CD4-positive, alpha-beta T cell treated with Interleukin-1 beta for 1 hour (primary cell): ENCODE measurements around the gene SIM1.
"Not testable (repeated sequence)": the region's sequence is repeated elsewhere in the genome, so short reads cannot be mapped to it uniquely, and the experiment has no call there.

Experiments
- DNase-seq, 2 donors: peaks; one replicate each; pipeline ENCODE4 v3.0.0-alpha.2; 2020 to 2022

SIM1 gene

DNA sequence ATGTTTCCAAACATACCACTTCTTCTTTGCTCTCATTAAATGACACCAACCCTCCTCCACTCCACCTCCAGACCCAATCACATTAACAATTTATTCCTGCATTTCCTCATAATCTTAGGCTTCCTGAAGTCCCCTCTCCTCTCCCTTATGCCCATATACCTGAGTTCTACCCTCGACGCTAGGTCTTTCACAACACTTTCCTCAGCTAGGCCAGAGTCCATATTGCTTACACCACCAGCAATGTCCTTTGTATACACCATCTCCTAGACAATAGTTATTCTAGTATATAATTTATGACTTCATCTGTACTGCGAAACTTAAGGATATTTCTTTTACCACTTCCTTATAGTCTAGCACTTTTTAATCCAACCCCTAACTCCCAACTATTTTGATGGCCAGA lies 47.7 kb downstream of the SIM1 start:
- no peak for DNase-seq

- DNase-seq = no peak
These were observed 49.0 kb downstream of the SIM1 start for GRCh38 chr6:100415768-100416167.

- DNase-seq = no peak
These were observed 51.8 kb downstream of the SIM1 start for GRCh38 chr6:100412872-100413271.

- no peak for DNase-seq
These were observed 60.7 kb downstream of the SIM1 start for GRCh38 chr6:100404051-100404450.

GRCh38 chr6:100393493-100393892 lies 71.2 kb downstream of the SIM1 start:
- no peak for DNase-seq

GRCh38 chr6:100392423-100392822 lies 72.3 kb downstream of the SIM1 start:
- DNase-seq = no peak

DNA sequence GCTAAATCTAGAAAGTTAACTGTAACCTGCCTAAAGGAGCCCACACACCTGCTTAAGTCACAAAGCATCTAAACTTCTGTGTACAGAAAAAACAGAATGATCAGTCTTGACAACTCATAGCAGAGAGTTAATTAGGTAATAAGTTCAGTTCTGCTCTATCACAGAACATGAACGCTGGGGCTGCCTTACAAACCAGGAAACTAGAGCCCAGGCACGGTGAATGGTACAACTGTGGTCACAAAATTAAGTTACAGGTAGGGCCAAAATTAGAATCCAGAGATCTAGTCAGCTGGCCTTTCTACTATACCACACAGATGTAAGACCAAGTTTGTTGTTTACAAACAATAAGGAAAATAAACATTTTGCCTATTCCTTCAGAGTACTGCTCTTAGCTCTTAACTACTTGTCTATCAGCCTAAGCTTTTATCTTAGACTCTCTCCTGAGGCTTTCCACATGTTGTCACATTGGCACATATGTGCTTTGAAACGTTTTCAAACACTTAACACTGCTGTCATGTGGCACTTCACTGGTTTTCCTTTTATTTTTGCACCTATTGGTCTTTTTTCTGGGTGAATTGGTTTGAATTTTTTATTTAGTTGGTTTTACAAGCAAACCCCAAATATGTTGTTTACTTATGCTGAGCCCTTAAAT lies 75.7 kb downstream of the SIM1 start:
- DNase-seq = no peak

DNA sequence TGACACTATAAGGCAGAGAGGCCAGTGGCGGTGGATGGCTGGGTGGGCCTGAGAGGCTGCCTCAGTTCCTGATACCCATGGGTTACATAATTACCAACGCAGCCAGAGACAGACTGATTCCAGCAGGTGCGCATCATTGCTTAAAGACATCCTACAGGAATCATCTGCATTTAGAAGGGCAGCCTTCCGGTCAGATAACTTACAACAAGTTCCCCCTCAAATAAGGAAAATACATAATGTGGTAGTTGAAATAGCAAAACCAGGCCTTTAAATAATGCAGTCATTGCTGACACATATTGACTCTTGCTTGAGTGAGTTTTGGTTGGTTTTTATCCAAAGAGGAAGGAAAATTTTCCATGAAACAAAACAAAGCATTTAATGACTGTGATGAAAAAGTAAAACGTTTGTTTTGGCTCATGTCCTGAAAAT lies 81.9 kb downstream of the SIM1 start:
- DNase-seq = no peak

- DNase-seq = no peak
These were observed 82.7 kb downstream of the SIM1 start for GRCh38 chr6:100382031-100382430.

- DNase-seq = no peak
These were observed 83.6 kb downstream of the SIM1 start for GRCh38 chr6:100381111-100381510.

- DNase-seq = no peak
These were observed 85.3 kb downstream of the SIM1 start for GRCh38 chr6:100379386-100379785.

DNA sequence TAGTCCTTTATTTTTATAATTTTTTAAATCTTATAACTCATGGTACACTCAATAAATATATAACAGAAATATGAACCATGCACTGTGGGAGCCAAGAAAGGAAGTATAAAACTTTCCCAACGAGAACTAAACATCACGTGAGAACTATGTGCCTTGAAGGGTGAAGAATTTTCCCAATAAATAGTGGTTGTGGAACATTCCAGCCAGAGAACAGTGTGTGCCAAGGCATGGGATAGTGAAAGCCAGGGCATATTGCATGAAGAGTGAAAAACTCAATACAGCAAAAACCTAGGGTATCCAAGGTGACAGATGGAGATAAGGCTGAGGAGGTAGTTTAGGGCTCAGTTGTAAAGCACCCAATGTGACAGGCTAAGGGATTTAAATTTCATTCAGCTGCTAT lies 86.1 kb downstream of the SIM1 start:
- no peak for DNase-seq

GRCh38 chr6:100376103-100376502 lies 88.6 kb downstream of the SIM1 start:
- DNase-seq = no peak

- no peak for DNase-seq
These were observed 92.2 kb downstream of the SIM1 start for GRCh38 chr6:100372326-100373091.

GRCh38 chr6:100371591-100371990 lies 93.1 kb downstream of the SIM1 start:
- no peak for DNase-seq

DNA sequence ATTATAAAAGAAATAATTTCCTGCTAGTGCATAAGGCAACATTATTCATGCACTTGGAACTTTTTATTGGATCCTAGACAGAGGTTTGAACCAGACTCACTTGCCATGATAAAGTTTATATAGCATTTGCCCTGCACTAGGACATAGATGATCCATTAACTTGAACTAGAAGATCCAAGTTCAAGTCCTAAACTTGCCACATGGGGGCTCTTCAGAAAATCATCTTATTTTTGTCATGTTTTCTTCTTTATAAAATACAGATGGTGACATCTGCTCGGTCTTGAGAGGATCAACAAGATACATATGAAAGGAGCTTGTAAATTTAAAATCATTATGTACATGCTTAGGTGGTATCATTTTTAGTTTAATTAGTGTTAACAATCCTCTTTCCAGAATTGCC lies 94.5 kb downstream of the SIM1 start:
- DNase-seq = no peak

GRCh38 chr6:100366419-100366818 lies 98.3 kb downstream of the SIM1 start:
- no peak for DNase-seq

DNA sequence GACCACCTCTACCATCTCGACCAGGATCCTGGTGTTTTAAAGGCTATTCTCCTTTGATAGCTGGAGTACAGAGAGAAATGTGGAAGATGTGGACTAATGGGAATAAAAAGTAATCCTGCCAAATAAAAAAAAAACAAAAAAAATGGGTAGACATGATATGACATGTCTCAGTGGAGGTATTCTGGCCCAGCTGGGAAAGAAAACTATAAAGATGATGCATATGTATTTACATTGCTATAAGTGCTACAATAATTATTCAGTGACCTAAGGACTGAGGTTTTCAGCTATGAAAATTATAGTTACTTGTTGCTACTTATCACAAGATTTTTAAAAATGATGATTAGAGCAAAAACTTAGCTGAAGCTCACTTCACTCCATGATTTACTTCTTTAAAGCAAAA lies 101.1 kb downstream of the SIM1 start:
- no peak for DNase-seq

- not testable (repeated sequence) for DNase-seq
These were observed 109.7 kb downstream of the SIM1 start for GRCh38 chr6:100354736-100355641.

- no peak for DNase-seq
These were observed 111.3 kb downstream of the SIM1 start for GRCh38 chr6:100353276-100354015.

DNA sequence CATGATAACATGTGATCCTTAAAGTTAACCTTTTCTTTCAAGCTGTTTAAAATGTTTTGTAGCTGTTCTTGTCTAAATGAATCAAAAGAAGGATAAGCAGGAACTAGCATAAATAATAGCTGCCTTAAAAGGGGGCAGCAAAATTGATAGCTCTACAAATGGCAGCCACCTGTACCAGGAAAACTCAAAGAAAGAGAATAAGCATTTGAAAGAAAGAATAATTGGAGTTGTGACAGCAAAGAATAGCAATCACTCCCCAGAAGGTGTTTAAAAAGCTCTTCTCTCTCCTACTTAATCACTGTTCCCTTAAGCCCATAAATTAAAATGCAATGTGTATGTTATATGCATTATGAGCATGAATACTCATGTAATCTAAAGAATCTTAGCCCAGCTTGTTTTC lies 114.6 kb downstream of the SIM1 start:
- no peak for DNase-seq

GRCh38 chr6:100349366-100349765 lies 115.4 kb downstream of the SIM1 start:
- DNase-seq = no peak
